Measurements from ENCODE around the gene BRD7.

GRCh38 chr16:50389900-50390299, 21.1 kb upstream of the BRD7 start:
- TF ChIP-seq KLF16 (tag by site-specific recombination; IDR thresholded peaks at IDR 0.05): no peak
- no peak for TF ChIP-seq CTCF (tag by site-specific recombination; IDR thresholded peaks at IDR 0.05)
- no peak for TF ChIP-seq PATZ1 (tag by site-specific recombination; IDR thresholded peaks at IDR 0.05)
- no peak for TF ChIP-seq ZNF121 (tag by site-specific recombination; IDR thresholded peaks at IDR 0.05)
- no peak for TF ChIP-seq HIC1 (tag by site-specific recombination; IDR thresholded peaks at IDR 0.05)
- no peak for TF ChIP-seq ZNF561 (tag by site-specific recombination; IDR thresholded peaks at IDR 0.05; ENCODE audit: borderline replicate concordance)

Data from HEK293 (cell line).